Measurements from ENCODE around the gene HIPK2.

The HIPK2 gene

GRCh38 chr7:139645572-139646523 is 131.9 kb downstream of the HIPK2 start:
- peak; percentile 79 for DNase-seq

DNA sequence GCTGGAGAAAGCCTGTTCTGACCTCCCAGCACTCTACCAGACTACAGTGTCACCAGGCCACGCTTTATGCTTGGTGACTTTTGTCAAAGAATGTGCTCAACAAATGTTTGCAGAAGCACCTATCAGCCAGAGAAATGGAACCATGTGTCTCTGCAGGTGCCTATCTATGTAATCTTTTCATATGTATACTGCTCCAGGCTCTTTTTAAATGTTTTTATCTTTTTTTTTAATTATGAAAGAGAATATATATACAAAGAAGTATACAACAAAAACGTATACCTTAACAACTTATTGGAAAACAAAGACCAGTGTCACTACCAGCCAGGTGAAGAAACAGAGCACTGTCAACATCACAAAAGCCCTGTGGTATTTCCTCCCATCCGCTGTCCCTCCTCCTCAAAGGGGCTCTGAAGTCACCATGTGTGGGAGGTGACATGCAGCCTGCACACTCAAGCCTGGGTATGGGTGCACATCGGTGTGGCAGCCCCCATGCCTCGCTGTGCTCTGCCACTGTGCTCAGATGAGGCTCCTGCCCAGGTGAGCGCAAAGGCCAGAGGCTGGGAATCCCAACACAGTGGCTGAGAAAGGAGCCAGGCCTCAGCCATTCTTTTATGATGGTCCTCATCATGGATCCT is 133.7 kb downstream of the HIPK2 start:
- no peak for DNase-seq

- no peak for DNase-seq
Observed at GRCh38 chr7:139642283-139642682, 135.5 kb downstream of the HIPK2 start.

DNA sequence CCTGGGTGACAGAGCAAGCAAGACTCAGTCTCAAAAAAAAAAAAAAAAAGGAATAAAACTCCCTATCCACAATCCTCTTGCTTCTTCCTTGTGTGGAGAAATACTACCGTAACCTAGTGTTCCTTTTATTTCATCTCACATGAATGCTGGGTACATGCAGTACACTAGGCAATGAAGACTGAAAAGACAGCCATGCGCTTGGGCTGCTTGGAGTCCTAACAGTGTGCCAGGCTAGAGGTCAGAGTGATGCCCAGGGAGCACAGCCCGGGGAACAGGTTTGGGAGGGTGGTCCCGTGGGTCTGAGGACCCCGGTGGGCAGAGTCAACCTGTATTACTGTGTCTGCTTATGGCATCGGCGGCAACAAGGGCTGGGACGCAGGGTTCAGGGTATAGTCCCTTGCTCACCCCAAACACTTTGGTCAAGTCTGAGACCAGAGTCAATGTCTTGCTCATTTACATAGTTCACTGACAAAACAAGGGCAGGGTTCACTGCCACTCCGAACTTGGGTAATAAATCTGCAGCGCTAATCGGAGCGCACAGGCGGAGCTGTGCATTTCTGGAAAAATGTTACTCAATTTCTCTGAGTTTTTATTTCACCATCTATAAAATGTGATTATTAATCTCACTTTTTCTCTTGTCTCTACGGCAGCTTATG is 136.3 kb downstream of the HIPK2 start:
- no peak for DNase-seq

GRCh38 chr7:139640681-139641080 is 137.1 kb downstream of the HIPK2 start:
- DNase-seq: no peak

DNA sequence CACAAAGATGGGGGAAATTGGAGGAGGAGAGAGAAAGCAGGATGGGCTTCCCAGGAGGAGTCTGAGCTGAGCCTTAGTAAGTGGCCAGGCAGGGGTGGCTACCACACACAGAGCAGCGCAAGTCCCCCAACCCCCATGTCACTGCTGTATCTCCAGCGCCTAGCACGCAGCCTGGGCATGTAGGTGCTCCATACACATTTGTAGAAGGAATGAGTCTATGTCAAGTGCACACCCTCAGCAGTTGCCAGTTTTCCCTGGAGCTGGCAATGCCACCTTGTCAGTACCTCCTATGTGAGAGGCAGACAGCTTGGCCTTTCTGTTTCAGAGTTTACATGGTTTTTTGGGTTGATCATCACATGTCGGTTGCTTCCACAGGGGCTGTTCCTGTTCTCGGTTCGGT is 138.2 kb downstream of the HIPK2 start:
- DNase-seq: no peak

- peak; percentile 45 for DNase-seq
Observed at GRCh38 chr7:139635526-139636302, 142.1 kb downstream of the HIPK2 start.

DNA sequence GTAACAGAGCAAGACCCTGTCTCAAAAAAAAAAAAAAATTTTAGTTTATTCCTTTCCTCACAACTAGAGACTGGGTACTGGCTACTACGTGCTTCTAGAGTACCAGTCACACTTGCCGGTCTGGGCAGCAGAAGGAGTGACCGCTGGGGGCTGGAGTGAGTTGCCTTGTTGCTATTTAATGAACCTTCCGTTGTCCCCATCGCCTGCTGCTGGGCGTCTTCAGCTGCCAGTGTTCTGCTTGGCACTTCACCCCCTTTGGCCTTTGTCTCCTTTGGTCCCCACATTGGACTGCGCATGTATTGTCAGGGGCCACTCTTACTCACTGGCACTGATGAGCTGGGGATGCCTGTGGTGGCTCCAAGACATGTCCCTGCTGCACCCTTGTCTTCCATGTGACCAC is 143.7 kb downstream of the HIPK2 start:
- DNase-seq: no peak

GRCh38 chr7:139631520-139632031 is 146.2 kb downstream of the HIPK2 start:
- no peak for DNase-seq

DNA sequence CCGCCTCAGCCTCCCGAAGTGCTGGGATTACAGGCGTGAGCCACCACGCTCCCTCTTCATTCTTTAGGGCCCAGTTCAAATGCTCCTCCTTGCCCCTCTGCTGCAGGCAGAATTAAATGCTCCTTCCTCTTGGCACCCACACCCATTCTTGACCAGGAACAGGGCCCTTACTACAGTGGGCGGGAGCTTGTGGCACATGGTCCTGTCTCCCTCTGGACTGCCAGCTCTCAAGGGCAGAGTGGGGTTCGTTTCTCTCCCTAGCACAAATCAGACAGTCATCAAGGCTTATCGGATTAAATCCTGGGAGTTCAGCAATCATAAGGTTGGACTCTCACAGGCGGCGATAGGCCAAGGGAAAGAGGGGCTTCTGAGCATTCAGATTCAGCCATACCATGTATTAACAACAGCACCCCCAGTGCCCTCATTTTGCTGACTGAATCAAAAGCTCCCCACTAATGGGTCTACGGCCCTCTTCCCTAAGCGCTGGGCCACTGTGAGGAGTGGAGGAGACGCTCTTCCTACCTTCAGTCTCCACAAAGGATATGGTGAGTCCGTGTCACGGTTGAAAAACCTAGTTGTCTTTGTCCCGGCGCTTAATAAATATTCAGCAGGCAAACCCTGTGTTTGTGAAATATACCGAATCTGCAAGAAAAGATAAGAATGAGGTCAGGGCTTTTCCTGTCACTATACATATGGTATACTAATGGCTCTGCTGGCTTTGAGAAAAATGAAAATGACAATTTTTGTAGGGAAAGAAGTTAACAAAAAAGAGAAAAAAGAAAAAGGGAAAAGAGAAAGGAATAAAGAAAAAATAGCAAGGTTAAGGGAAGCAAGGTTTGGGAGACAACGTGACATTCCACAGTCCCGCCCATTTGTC is 146.9 kb downstream of the HIPK2 start:
- no peak for DNase-seq

DNA sequence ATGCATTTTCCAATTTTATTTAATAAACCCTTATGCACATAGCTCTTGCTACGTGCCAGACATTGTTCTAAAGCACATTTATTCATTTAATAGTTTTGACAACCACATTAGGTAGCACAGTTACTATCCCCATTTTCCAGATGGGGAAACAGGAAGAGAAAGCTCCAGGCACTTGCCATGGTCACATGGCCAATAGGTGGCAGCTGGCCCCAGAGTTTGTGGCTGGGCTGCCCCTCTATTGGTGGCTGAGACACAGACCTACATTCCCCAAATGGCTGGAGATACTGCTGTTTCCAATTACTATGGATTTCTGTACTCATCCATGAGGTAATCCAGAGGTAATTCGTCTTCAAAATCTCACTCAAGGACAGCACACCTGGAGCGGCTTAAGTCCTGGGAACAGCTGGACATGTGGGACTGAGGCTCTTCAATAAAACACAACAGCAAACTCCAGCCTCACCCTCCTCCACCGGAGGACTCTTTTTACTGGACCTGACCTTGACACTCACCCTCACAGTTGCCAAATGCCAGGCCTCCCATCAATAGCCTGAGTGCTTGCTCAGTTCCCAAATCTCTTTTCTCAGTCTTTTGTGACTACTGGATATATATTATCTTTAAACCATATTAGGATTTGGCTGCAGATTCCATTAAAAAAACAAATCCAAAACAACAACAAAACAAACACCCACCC is 148.3 kb downstream of the HIPK2 start:
- DNase-seq: no peak

- DNase-seq: no peak
Observed at GRCh38 chr7:139627831-139628230, 150.0 kb downstream of the HIPK2 start.

GRCh38 chr7:139626817-139627216 is 151.0 kb downstream of the HIPK2 start:
- peak; percentile 13 for DNase-seq

DNA sequence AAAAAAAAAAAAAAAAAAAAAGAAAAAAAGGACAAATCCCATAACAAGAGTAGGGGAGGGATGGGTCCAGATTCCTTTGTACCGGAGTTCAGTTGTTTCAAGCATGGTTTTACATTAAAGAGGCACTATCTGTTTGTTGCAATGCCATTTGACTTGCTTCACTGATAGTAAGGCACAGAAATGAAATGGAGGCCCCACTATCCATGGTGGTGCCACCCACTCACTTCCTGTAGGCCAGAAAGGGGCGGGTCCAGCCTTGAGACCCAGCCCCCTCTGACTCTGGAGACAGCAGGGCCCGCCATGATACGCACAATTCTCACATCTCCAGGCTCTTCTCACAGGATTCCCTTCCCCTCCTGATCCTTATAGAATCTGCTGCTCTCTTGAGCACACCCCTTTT is 154.3 kb downstream of the HIPK2 start:
- no peak for DNase-seq

- DNase-seq: peak; percentile 51
Observed at GRCh38 chr7:139620676-139621344, 157.0 kb downstream of the HIPK2 start.

DNA sequence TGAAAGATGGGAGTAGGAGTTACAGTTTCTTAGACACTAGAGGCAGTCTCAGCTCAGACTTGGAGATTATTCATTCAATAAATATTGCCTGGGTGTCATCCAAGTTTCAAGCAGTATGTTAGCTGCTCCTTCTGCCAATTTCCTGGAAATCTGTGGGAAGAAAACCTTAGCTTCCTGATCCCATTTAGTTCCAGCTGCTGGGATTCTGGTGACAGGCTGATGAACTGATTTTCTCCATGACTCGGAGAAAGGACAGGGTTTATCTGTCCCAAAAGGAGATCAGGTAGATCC is 158.5 kb downstream of the HIPK2 start:
- DNase-seq: no peak

DNA sequence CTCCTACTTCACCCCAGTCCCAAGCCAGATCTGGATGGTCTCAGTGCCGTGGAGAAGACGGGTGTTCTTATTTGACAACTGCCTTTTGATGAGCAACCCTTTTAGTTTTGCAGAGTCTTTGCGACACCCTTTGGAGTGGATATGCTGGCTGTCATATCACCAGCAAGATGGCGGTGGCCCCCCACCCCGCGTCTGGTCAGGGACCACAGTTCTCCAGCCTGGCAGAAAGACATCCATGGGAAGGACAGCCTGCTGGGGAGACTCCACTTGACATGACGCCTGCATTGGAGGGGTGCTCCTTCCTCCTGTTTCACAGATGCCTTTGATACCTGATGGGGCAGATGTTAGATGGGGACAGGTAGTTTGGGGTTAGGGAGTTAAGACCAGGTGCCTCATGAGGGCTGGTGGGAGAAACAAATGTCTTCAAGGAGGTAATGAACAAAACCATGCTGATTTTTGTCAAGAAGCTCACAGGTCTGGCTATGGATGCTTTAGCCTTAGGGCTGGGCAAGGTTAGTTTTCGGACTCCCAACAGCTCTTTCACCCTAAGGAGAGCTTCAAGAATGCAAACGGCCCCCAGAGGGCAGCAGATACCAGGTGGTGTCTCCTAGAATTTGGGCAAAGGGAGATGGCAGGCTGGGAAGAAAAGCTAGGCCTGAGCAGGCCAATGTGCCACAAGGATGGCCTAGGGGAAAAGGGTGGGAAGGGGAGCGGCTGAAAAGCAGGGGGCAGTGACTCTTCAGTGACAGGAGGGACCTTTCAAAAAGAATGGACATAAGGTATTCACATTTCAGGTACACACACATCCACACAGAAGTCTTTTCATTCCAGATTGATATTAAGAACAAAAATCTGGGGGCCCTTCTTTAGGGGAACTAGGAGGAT is 159.1 kb downstream of the HIPK2 start:
- DNase-seq: peak; percentile 28

- no peak for DNase-seq
Observed at GRCh38 chr7:139617074-139617473, 160.7 kb downstream of the HIPK2 start.

DNA sequence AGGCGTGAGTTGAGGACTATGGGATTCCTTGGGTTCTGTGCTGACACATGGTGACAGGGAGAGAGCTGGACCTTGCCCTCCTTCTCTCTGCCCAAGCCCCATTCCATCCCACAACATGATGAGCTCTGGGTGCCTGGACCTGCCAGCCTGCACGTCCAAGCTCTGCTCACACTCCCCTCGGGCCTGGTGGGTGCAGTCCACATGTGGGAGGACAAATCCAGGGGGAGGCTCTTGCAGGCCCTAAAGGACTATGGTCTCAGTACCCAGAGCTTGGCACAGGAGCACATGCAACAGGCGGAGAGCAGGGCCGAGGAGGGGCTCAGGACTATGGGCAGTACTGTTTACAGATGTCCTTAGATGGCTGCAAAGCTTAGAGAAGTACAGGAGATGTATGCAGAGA is 162.9 kb downstream of the HIPK2 start:
- no peak for DNase-seq

DNA sequence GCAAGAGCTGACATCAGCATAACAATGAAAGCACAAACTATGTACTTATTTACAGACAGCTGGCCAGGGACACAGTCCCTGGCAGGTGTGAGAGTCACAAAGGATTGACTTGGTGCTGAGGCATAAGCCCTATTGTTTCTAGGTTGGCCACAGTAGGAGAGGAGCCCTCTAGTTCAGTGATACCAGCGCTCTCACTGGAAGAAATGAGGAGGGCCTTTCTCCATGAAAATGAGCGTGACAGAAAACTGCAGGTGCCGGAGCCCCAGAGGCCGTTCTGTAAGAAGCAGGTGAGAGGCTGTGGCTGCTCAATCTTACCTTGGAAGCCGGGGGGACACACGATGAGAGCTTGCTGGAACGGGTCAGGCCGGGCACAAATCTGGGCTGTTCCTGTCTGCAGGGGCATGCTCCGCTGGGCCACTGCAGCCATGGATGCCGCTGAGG is 163.8 kb downstream of the HIPK2 start:
- no peak for DNase-seq
